T47D (cell line): ENCODE measurements around the gene WDR88.
"Not testable (repeated sequence)": the region's sequence is repeated elsewhere in the genome, so short reads cannot be mapped to it uniquely, and the experiment has no call there.

ENCODE experiments used
- DNase-seq, 2 experiments: peaks; one replicate each; pipeline versions ENCODE4 v3.0.0 to v3.0.0-alpha.2; 2011 to 2012; ENCODE audit warnings: low read depth in 1 of 2, low spot score in 1 of 2
- JUND ChIP-seq: IDR thresholded peaks from 2 replicates; pipeline ENCODE4 v1.6.1; 2012; ENCODE audit warnings: low read depth
- in situ Hi-C: cut with HindIII; loops from 2 replicates; pipeline ENCODE4 v1.10.0; 2016; ENCODE audit warnings: low sequenced_read_pairs, low pct_unique_long_range_greater_than_20kb

WDR88 gene

DNA sequence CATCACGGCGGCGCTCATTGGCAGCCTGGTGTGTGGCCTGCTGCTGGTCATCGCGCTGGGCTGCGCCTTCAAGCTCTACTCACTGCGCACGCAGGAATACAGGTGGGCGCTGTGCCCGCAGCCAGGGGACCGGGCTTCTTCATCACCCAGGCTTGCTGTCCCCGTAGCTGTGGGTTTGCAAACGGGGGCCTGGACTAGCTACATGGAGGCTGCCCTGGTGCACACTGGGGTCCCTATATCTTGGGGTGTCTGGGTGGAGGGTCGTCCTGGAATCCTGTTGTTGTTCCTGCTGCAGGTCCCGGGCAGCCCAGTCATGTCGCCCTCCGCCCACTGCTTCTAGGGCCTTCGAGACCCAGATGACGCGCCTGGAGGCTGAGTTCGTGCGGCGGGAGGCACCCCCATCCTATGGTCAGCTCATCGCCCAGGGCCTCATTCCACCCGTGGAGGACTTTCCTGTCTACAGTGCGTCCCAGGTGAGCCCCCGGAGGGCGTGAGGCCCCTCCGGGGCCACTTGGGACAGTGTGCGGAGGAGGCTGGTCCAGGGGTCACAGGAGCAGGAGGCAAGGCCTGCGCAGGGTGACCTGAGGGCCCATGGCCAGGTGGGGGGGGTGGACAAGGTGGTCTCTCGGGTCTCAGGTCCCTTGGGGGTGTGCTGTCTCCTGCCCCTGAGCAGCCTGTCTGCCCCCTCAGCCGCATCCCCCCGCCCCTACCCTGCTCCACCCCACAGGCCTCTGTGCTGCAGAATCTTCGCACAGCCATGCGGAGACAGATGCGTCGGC is 74.5 kb downstream of the WDR88 start:
- in situ Hi-C loops = no loop called here
- DNase-seq = no peak
- TF ChIP-seq JUND = no peak

DNA sequence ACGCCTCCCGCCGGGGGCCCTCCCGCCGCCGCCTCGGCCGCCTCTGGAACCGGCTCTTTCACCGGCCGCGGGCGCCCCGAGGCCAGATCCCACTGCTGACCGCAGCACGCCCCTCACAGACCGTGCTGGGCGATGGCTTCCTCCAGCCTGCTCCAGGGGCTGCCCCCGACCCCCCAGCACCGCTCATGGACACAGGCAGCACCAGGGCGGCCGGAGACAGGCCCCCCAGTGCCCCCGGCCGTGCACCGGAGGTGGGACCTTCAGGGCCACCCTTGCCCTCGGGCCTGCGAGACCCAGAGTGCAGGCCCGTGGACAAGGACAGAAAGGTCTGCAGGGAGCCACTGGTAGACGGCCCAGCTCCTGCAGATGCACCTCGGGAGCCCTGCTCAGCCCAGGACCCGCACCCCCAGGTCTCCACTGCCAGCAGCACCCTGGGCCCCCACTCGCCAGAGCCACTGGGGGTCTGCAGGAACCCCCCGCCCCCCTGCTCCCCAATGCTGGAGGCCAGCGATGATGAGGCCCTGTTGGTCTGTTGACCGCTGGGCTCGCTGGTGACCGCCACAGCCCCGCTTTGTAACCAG is 75.2 kb downstream of the WDR88 start:
- in situ Hi-C loops = no loop called here
- no peak for DNase-seq
- TF ChIP-seq JUND = no peak

DNA sequence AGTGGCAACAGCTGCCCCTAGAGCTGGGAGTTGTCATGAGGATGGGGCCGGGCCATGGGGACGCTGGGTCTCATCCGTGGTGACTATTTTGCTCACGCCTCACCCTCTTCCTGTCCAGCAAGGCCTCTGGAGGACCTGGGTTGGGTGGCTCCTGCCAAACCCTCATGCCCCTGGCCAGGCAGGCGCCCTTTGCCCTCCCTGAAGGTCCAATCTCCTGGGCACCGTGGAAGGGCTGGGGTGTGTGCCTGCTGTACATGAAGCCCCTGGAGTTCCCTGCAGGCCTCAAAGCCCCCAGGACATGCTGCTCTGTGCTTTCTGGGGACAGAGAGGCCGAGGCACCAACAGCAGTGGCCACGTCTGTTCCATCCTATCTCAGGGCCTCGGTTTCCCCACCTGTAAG is 76.0 kb downstream of the WDR88 start:
- no peak for TF ChIP-seq JUND
- DNase-seq = no peak
- in situ Hi-C loops = no loop called here

DNA sequence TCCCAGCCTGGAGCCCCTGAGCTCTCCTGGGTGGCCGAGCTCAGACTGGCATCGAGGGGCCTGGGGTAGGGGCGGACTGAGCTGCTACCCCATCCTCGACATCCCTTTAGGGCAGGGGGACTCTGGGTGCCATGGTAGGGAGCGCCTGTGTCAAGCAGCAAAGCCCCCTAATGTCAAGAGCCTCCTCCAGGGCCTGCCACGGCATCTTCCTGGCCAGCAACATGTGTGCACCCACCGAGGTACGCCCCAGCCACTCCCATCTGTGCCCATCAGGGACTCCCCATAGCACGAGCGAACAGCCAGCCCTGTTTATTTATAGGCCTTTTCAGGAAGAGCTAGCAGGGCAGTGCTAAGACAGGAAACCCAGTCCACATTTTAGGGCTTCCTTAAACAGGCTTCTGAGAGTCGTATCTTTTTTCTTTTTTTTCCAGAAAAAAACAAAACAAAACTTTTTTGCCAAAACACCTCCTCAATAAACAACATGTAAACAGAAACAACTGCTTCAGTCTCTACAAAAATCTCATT is 76.5 kb downstream of the WDR88 start:
- in situ Hi-C loops = no loop called here
- no peak for TF ChIP-seq JUND
- no peak for DNase-seq

DNA sequence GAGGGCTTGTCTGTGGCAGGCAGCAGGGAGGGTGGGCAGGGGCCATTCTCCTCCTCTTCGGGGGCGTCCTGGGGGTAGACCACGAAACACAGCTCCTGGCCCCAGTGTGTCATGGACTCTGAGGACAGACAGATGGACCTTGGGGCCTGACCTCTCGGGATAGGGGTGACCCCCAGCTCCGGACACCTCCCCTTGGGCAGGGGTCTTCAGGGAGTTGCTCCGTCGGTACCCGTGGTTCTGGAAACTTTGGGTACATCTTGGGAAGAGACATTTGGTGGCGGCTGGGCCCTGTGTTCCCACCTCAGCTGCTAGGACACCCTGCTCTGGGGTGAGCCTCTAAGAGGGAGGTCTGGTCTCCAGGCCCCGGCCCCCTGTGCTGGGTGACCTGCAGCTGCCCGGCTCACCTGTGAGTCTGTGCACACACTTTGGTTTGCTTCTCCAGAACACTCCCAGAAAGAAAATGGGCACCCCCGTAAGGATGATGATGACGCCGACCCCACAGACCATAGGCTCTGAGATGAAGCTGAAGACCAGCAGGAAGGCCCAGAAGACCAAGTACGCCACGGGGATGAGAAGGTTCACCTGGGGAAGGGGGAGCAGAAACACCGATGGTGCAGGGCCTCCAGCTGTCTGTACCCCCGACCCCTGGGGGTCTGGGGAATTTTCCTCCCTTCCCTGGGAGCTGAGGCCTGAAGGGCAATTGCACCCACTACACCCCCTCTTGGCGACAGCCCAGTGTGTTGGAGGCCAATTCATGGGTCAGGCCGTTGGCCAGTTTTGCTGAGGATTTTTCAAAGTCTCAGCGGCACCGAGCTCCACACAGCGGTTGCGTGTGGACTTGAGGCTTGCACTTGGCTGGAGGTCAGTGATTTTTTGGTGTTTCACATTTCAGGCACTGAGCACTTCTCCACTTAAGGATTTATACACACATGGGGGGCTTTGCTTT is 77.3 kb downstream of the WDR88 start:
- TF ChIP-seq JUND = no peak
- in situ Hi-C loops = no loop called here
- no peak for DNase-seq

DNA sequence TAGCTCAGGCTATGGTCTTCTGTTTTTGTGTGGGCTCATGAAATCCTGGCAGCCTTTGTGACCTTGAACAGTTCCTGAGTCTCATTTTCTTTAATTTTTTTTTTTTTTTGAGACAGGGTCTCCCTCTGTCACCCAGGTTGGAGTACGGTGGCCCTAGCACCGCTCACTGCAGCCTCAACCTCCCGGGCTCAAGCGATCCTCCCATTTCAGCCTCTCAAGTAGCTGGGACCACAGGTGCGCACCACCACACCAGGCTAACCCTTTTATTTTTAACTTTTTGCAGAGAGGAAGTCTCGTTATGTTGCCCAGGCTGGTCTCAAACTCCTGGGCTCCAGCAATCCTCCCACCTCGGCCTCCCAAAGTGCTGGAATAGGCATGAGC is 77.9 kb downstream of the WDR88 start:
- in situ Hi-C loops = not testable (repeated sequence)

DNA sequence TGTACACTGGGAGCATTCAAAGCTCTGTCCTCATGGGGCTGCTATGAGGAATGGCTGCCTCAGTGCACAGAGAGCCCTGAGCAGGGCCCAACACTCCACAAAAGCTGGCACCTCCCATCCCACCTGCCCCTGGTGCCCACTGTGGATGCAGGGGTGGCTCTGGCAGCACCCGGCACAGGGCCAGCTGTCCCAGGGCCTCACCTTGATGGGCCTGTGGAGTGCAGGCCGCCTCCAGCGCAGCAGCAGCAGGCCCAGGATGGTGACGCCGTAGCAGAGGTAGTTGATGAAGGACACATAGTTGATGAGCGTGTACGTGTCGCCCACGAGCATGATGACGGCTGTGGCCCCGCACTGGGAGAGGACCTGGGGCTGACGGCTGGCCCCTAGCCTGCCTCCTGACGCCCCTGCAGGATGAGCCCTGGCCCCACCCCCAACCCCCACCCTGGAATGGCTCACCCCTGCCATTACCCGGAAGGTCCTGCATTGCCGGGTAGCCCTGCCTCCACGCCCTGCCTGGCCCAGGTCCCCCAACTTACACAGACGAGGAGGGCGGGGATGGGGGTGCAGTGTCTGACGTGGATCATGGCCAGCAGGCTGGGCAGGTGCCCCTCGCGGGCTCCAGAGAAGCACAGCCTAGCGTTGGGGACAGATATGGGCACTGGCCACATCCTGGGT is 78.5 kb downstream of the WDR88 start:
- in situ Hi-C loops = no loop called here
- TF ChIP-seq JUND = no peak
- no peak for DNase-seq

More for the DNA sequence above, 77.9 kb downstream of the WDR88 start:
- not testable (repeated sequence) for DNase-seq

DNA sequence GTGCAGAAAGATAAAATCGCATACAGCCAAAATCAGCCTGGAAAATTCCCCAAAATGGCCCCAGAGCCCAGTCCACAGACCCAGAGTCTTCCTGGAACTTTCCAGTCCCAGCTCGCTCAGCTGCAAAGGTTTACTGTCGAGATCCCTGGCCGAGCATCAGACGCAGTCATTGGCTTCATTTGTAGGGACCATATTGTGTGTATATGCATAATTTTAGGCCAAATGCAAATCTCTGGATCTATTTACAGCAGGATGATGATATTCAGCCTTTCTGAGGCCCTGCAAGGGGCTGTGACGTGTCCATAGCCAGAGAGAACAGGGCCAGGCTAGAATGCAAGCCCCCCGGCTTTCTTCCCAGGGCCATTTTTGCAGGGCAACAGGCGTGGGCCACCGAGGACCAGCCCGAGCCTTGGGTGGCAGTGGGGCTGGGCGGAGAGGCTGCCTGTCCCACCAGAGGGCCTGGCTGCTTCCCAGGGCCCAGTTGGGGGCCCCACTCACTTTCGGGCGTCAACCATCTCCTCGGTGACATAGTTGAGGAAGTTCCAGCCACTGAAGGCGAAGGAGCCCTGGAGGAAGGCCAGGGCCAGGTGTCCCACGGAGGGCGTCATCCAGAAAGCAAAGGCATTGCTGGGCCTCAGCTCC is 80.0 kb downstream of the WDR88 start:
- TF ChIP-seq JUND = no peak
- in situ Hi-C loops = no loop called here
- no peak for DNase-seq

DNA sequence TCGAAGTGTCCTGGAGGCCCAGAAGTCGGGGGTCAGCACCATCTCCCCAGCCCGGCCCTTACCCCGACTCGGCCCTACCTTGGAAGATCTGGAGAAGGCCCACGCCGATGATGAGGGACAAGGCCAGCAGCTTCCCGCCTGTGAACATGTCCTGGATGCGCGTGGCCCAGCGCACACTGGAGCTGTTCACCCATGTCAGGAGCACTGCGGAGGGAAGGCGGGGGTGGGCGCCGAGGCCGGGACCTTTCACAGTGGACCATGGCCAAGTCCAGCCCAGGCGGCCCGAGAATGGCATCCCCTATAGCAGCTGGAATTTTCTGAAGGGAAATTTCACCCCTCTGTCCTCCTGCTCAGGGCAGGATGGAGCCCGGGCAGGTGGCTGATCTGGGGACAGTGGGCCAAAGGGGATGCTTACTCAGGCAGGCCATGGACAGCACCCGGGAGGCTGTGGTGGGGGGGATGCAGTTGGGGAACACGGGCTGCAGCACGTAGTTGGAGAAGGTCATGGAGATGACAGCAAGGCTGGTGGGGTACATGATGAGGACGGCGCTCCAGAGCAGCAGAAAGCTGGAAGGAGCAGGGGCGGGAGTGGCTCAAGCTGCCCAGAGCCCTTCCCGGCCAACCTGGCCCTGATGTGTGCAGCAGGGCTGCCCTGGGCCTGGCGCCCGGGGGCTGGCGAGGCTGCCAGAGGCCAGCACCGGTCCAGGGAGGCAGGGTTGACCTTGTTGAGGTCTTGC is 80.7 kb downstream of the WDR88 start:
- TF ChIP-seq JUND = no peak
- DNase-seq = no peak
- in situ Hi-C loops = no loop called here

DNA sequence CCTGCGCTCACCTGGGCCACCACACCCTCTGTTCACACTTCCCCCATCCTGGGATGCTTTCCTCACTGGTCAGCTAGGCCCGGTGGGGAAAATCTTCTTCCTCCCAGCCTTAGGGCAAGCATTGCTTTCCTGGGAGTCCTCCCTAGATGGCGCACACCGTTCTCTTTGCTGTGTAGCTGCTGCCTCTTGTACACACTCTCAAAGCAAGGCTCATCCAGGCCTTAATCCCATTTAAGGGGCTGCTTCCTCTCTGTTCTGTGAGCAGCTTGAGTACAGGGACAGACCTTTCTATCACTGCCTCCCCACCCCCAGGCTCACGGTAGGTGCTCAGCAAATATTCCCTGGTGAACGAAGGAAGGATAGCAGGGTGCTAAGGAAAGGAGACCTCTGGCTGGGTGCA is 82.7 kb downstream of the WDR88 start:
- in situ Hi-C loops = no loop called here
- DNase-seq = peak; percentile 57 to 64
- TF ChIP-seq JUND = no peak

DNA sequence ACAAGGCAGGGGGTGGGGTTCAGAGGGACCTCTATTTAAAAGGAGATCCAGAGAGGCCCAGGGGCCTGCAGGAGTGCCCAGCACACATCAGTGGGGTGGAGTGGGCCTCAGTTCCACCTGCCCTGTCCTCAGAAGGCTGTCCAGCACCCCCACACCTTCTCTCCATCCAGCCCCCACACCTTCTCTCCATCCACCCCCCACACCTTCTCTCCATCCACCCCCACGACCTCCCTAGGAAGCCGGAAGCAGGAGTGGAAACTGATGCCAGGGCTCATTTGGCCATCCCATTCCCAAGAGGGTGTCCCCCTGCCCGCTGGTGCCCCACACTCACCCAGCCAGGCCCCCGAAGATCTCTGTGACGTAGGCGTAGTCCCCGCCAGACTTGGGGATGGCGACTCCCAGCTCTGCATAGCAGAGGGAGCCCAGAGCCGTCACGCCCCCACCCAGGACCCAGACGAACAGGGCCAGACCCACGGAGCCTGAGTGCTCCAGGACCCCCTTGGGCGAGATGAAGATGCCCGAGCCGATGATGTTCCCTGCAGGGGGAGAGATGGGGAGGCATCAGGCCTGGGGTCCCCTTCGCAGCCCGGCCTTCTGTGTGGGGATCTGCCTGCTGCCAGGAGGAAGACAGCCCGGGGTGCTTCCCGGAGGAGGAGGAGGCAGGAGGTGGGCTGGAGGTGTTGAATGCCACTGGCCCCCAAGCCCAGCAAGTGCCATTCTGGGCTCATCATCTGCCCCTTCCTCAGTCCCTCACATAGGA is 83.7 kb downstream of the WDR88 start:
- TF ChIP-seq JUND = no peak
- DNase-seq = no peak
- in situ Hi-C loops = no loop called here
